DOHH2 (cell line): ENCODE data around the gene FCER1A.

Experiments
- CTCF ChIP-seq: fragments of 200-600 bp; sonication (generic); IDR thresholded peaks from one replicate; pipeline ENCODE4 v1.5.1; 2014; ENCODE audit warnings: antibody characterized with exemption, mild to moderate bottlenecking, low read depth, low read length; ENCODE audit not compliant: poor library complexity, severe bottlenecking
- EZH2phosphoT487 ChIP-seq: fragments of 200-600 bp; sonication (generic); IDR thresholded peaks from 2 replicates; pipeline ENCODE4 v1.6.1; 2017; ENCODE audit warnings: borderline replicate concordance, mild to moderate bottlenecking, antibody characterized with exemption, low read length, moderate library complexity, mixed read lengths

DNA sequence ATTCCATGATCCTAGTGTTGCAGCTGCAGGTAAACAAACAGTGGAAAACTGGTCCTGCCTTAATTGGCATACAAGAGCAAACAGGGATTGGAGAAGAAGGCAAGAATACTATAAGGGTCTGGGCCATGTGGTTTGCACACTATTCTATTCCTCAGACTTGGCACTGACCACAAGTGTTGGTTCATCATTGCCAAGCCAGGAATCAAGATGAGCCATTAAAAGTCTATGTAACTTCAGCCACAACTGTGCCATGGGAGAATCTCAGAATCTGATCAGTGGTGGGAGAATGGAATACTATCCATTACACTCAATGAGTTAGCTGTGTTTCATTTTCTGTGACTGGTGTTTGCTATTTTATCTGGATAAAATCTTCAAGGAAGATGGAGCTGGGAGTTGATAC is 26.2 kb upstream of the FCER1A start:
- TF ChIP-seq CTCF (no peak), EZH2phosphoT487 (no peak)
